Endodermal cell (in vitro differentiated cells): ENCODE data around the gene PROM1. TPM values are rescaled to one million over a fixed set of nuclear protein-coding genes. Genes with fewer than 3 reads are reported as not detected.
A peak's percentile ranks its signal among the peaks of the same experiment; 100 is the strongest.

Experiments used
- DNase-seq: peaks from one replicate; pipeline ENCODE4 v3.0.0-alpha.2; 2017
- H3K27ac ChIP-seq: 2 replicates; pipeline ENCODE4 v1.5.1; 2013; ENCODE audit warnings: mild to moderate bottlenecking, low read depth, low read length, moderate library complexity
- H3K27me3 ChIP-seq: 2 replicates; pipeline ENCODE4 v1.6.1; 2013; ENCODE audit warnings: mild to moderate bottlenecking, low read length, moderate library complexity; ENCODE audit not compliant: insufficient read depth, control insufficient read depth, poor library complexity, severe bottlenecking
- H3K36me3 ChIP-seq: 2 replicates; pipeline ENCODE4 v1.7.0; 2013; ENCODE audit warnings: mild to moderate bottlenecking, low read length, moderate library complexity; ENCODE audit not compliant: control insufficient read depth, insufficient read depth
- H3K4me1 ChIP-seq: one replicate; pipeline ENCODE4 v1.7.0; 2013; ENCODE audit warnings: low read length; ENCODE audit not compliant: control insufficient read depth, insufficient read depth
- H3K4me3 ChIP-seq: 2 replicates; pipeline ENCODE4 v1.5.1; 2013; ENCODE audit warnings: mild to moderate bottlenecking, low read length, moderate library complexity
- H3K9ac ChIP-seq: 2 replicates; pipeline ENCODE4 v1.6.1; 2013; ENCODE audit warnings: mild to moderate bottlenecking, low read length, moderate library complexity; ENCODE audit not compliant: poor library complexity, severe bottlenecking; ENCODE audit errors: extremely low read depth
- H3K9me3 ChIP-seq: 2 replicates; pipeline ENCODE4 v1.6.1; 2013; ENCODE audit warnings: mild to moderate bottlenecking, low read length, moderate library complexity; ENCODE audit not compliant: control insufficient read depth
- H3K27ac Mint-ChIP-seq: 2 replicates; pipeline ENCODE4 v1.8.0; 2020; ENCODE audit warnings: mixed read lengths
- H3K27me3 Mint-ChIP-seq: 2 replicates; pipeline ENCODE4 v1.8.0; 2021; ENCODE audit warnings: mild to moderate bottlenecking, mixed read lengths; ENCODE audit not compliant: insufficient read depth
- H3K36me3 Mint-ChIP-seq: 2 replicates; pipeline ENCODE4 v1.8.0; 2020; ENCODE audit warnings: low read depth, mixed read lengths
- H3K4me1 Mint-ChIP-seq: 2 replicates; pipeline ENCODE4 v1.8.0; 2020; ENCODE audit warnings: mixed read lengths
- H3K4me3 Mint-ChIP-seq: 2 replicates; pipeline ENCODE4 v1.8.0; 2020; ENCODE audit warnings: mild to moderate bottlenecking, moderate library complexity, mixed read lengths
- H3K9me3 Mint-ChIP-seq: 2 replicates; pipeline ENCODE4 v1.8.0; 2020; ENCODE audit warnings: mild to moderate bottlenecking, mixed read lengths
- CTCF ChIP-seq: fragments of 200-600 bp; sonication (generic); conservative IDR thresholded peaks from 2 replicates; pipeline ENCODE4 v1.5.0; 2021; ENCODE audit warnings: antibody characterized with exemption, mild to moderate bottlenecking
- WGBS, 2 experiments: methylation state at CpG; one replicate each; pipeline versions ENCODE4 v1.1.5 to v1.1.7; 2013; ENCODE audit warnings: missing lambda C conversion rate in 2 of 2, mixed read lengths in 1 of 2; ENCODE audit not compliant: insufficient coverage in 1 of 2, insufficient read length in 1 of 2; 5-methylcytosine and 5-hydroxymethylcytosine counted together
- total RNA-seq, 2 donors: library from RNA; stranded (reverse); fragmentation: NEBNext Ultra II Directional in 1 of 2; extraction: Animal tissue kit (Norgen Biotek cat#: 25700) in 1 of 2; gene quantifications; 2 replicates in 1 of 2; 3 replicates in 1 of 2; pipeline ENCODE4 v1.2.1, GENCODE V29; 2021

The PROM1 gene
- total RNA-seq, 2 donors from 2014 or later: 38.6 to 51.6 TPM

GRCh38 chr4:16116019-16116418, 32.2 kb upstream of the PROM1 start:
- Mint-ChIP-seq H3K27me3 (peaks cover 25% of the 10 kb centered on the region), H3K27ac (no peak overlapping the region), H3K36me3 (no peaks in the 10 kb centered on the region), H3K4me3 (no peak overlapping the region), H3K4me1 (peaks cover 27% of the 10 kb centered on the region), H3K9me3 (no peaks in the 10 kb centered on the region)
- Histone ChIP-seq H3K4me3 (no peak overlapping the region), H3K27me3 (no peaks in the 10 kb centered on the region), H3K9ac (no peak overlapping the region), H3K36me3 (no peaks in the 10 kb centered on the region), H3K4me1 (peaks cover 4% of the 10 kb centered on the region), H3K27ac (no peak overlapping the region), H3K9me3 (no peaks in the 10 kb centered on the region)
- WGBS, 2 experiments: 91 to 95% methylated on average over 4 to 7 of the region's 7 CpGs
- no peak for TF ChIP-seq CTCF
- peak; percentile 16 for DNase-seq

GRCh38 chr4:16114546-16114945, 30.7 kb upstream of the PROM1 start:
- peaks cover 4% of the 10 kb centered on the region for H3K4me1 ChIP-seq
- peaks cover 25% of the 10 kb centered on the region for H3K27me3 Mint-ChIP-seq
- peaks cover 18% of the 10 kb centered on the region for H3K4me1 Mint-ChIP-seq
- no peak overlapping the region for H3K9ac ChIP-seq
- no peaks in the 10 kb centered on the region for H3K9me3 Mint-ChIP-seq
- no peaks in the 10 kb centered on the region for H3K36me3 ChIP-seq
- no peak overlapping the region for H3K27ac ChIP-seq
- no peak overlapping the region for H3K27ac Mint-ChIP-seq
- WGBS, 2 experiments: 94 to 100% methylated on average over 3 to 6 of the region's 6 CpGs
- H3K36me3 Mint-ChIP-seq: no peaks in the 10 kb centered on the region
- peaks cover 7% of the 10 kb centered on the region for H3K27me3 ChIP-seq
- H3K4me3 Mint-ChIP-seq: no peak overlapping the region
- no peaks in the 10 kb centered on the region for H3K9me3 ChIP-seq
- no peak overlapping the region for H3K4me3 ChIP-seq
- DNase-seq: peak; percentile 12
- TF ChIP-seq CTCF: no peak

- no peak overlapping the region for H3K4me3 Mint-ChIP-seq
- WGBS, 2 experiments: 84 to 92% methylated on average over 2 to 3 of the region's 3 CpGs
- no peak overlapping the region for H3K9ac ChIP-seq
- H3K4me1 Mint-ChIP-seq: peaks cover 16% of the 10 kb centered on the region
- TF ChIP-seq CTCF: no peak
- H3K36me3 ChIP-seq: no peaks in the 10 kb centered on the region
- H3K9me3 Mint-ChIP-seq: no peaks in the 10 kb centered on the region
- H3K27me3 Mint-ChIP-seq: peaks cover 30% of the 10 kb centered on the region
- H3K27ac Mint-ChIP-seq: no peak overlapping the region
- no peak overlapping the region for H3K4me3 ChIP-seq
- no peaks in the 10 kb centered on the region for H3K9me3 ChIP-seq
- peak; percentile 30 for DNase-seq
- no peak overlapping the region for H3K27ac ChIP-seq
- no peaks in the 10 kb centered on the region for H3K36me3 Mint-ChIP-seq
- peaks cover 10% of the 10 kb centered on the region for H3K27me3 ChIP-seq
- peaks cover 4% of the 10 kb centered on the region for H3K4me1 ChIP-seq
Observed at GRCh38 chr4:16113741-16114140, 29.9 kb upstream of the PROM1 start.
